ENCODE measurements around the gene LAX1.

DNA sequence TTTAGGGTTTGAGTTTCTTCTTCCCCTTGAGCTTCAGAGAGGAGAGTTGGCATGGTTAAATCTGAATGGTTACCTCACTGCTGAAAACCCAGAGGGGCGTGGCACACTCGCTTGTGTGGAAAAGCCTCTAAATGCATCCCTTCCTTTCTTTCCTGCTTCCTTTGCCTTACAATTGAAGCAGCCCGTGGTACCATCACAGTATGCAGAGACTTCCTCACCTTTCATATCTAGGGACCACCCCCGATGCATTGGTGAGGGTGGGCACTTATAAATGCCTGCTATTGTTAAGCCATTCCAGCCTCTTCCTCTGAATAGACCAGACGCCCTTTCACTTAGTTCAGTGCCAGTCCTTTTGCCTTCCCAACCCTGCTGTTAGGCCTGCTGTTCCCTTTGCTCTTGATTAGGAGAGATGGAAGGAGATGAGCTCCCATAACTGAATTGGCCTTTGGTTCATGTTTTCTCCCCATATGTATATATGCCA, 21.9 kb upstream of the LAX1 start:
- TF ChIP-seq, protein P1, sequence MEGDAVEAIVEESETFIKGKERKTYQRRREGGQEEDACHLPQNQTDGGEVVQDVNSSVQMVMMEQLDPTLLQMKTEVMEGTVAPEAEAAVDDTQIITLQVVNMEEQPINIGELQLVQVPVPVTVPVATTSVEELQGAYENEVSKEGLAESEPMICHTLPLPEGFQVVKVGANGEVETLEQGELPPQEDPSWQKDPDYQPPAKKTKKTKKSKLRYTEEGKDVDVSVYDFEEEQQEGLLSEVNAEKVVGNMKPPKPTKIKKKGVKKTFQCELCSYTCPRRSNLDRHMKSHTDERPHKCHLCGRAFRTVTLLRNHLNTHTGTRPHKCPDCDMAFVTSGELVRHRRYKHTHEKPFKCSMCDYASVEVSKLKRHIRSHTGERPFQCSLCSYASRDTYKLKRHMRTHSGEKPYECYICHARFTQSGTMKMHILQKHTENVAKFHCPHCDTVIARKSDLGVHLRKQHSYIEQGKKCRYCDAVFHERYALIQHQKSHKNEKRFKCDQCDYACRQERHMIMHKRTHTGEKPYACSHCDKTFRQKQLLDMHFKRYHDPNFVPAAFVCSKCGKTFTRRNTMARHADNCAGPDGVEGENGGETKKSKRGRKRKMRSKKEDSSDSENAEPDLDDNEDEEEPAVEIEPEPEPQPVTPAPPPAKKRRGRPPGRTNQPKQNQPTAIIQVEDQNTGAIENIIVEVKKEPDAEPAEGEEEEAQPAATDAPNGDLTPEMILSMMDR (IDR thresholded peaks at IDR 0.05): no peak
- TF ChIP-seq POLR2A (IDR thresholded peaks at IDR 0.05): no peak

Measured in right lobe of liver (tissue), 4 donors.